GM12878 (cell line): ENCODE data around the gene CHMP4B.

ENCODE experiments used
- CHD4 ChIP-seq: fragments of 200-600 bp; sonication (generic); IDR thresholded peaks from 2 replicates; pipeline ENCODE4 v1.6.1; 2016; ENCODE audit warnings: mild to moderate bottlenecking
- EGR1 ChIP-seq, 2 experiments: IDR thresholded peaks; 1 replicate in 1 of 2; 2 replicates in 1 of 2; pipeline ENCODE4 v1.6.1; 2011 to 2012; ENCODE audit warnings: low read depth in 2 of 2, low read length in 2 of 2, borderline replicate concordance in 1 of 2, mild to moderate bottlenecking in 1 of 2, moderate library complexity in 1 of 2
- NFYB ChIP-seq: IDR thresholded peaks from 2 replicates; pipeline ENCODE4 v1.6.1; 2011; ENCODE audit warnings: low read depth, mild to moderate bottlenecking, low read length, improper control_type of control experiment, moderate library complexity; ENCODE audit not compliant: insufficient read depth
- PAX8 ChIP-seq: fragments of 450-650 bp; IDR thresholded peaks from 2 replicates; pipeline ENCODE4 v1.6.1; 2017; ENCODE audit warnings: mild to moderate bottlenecking, moderate library complexity
- POLR2A ChIP-seq: IDR thresholded peaks from 2 replicates; pipeline ENCODE4 v1.6.1; 2011; ENCODE audit warnings: low read depth, mild to moderate bottlenecking, low read length
- POLR2AphosphoS2 ChIP-seq: IDR thresholded peaks from 2 replicates; pipeline ENCODE4 v1.6.1; 2011; ENCODE audit warnings: low read depth, mild to moderate bottlenecking, low read length, improper control_type of control experiment, moderate library complexity
- REST ChIP-seq: IDR thresholded peaks from 2 replicates; pipeline ENCODE4 v1.6.1; 2012; ENCODE audit warnings: mild to moderate bottlenecking, low read depth, low read length
- SP1 ChIP-seq: IDR thresholded peaks from one replicate; pipeline ENCODE4 v1.6.1; 2011; ENCODE audit warnings: low read depth, low read length
- SRF ChIP-seq, 2 experiments: IDR thresholded peaks; 2 replicates each; pipeline ENCODE4 v1.6.1; 2011; ENCODE audit warnings: low read depth in 2 of 2, low read length in 2 of 2, mild to moderate bottlenecking in 1 of 2, moderate library complexity in 1 of 2
- TAF1 ChIP-seq: IDR thresholded peaks from 2 replicates; pipeline ENCODE4 v1.6.1; 2011; ENCODE audit warnings: mild to moderate bottlenecking, low read depth, low read length, borderline replicate concordance
- TF ChIP-seq, protein P1 (sequence below), 3 experiments: IDR thresholded peaks in 2 of 3; conservative IDR thresholded peaks in 1 of 3; 2 replicates each; pipeline ENCODE4 v1.5.1; 2011; ENCODE audit warnings: low read depth in 3 of 3, low read length in 3 of 3, mild to moderate bottlenecking in 3 of 3, control low read depth in 2 of 3, moderate library complexity in 2 of 3, inconsistent platforms in 1 of 3, mixed read lengths in 1 of 3; ENCODE audit not compliant: control insufficient read depth in 2 of 3, insufficient read depth in 1 of 3; ENCODE audit errors: extremely low read depth in 1 of 3
- TF ChIP-seq, protein P2 (sequence below): IDR thresholded peaks from 2 replicates; pipeline ENCODE4 v1.6.1; 2011; ENCODE audit warnings: low read depth, low read length, improper control_type of control experiment, borderline replicate concordance

DNA sequence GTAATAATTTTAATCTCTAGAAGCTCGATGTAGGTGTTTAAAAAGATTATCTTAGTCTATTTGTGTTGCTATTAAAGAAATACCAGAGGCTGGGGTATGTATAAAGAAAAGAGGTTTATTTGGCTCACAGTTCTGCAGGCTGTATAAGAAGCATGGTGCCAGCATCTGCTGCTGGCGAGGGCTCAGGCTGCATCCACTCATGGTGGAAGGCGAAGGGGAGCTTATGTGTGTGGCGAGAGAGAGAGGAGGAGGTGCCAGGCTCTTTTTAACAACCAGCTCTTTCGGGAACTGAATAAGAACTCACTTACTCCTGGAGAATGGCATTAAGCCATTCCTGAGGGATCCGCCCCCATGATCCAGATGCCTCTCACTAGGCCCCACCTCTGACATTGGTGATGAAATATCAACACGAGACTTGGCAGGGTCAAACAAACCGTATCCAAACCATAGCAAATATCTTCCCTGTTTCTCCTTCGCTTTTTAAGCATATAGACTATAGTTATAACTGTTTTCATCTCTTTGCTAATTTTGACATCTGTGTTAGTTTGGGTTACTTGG is 24.5 kb downstream of the CHMP4B start:
- TF ChIP-seq POLR2A (no peak), NFYB (no peak), POLR2AphosphoS2 (no peak), SP1 (no peak), REST (no peak), TAF1 (no peak), SRF (IDR thresholded peaks at IDR 0.05; ENCODE audit: low read depth in 2 of 2, low read length in 2 of 2) (no peak), PAX8 (no peak), EGR1 (IDR thresholded peaks at IDR 0.05; ENCODE audit: borderline replicate concordance in 1 of 2, low read depth in 2 of 2, low read length in 2 of 2) (no peak), CHD4 (no peak)
- TF ChIP-seq, protein P1, sequence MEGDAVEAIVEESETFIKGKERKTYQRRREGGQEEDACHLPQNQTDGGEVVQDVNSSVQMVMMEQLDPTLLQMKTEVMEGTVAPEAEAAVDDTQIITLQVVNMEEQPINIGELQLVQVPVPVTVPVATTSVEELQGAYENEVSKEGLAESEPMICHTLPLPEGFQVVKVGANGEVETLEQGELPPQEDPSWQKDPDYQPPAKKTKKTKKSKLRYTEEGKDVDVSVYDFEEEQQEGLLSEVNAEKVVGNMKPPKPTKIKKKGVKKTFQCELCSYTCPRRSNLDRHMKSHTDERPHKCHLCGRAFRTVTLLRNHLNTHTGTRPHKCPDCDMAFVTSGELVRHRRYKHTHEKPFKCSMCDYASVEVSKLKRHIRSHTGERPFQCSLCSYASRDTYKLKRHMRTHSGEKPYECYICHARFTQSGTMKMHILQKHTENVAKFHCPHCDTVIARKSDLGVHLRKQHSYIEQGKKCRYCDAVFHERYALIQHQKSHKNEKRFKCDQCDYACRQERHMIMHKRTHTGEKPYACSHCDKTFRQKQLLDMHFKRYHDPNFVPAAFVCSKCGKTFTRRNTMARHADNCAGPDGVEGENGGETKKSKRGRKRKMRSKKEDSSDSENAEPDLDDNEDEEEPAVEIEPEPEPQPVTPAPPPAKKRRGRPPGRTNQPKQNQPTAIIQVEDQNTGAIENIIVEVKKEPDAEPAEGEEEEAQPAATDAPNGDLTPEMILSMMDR (IDR thresholded peaks at IDR 0.05 in 2 of 3, conservative IDR thresholded peaks at IDR 0.05 in 1 of 3; ENCODE audit: control insufficient read depth in 2 of 3, extremely low read depth in 1 of 3, insufficient read depth in 1 of 3, low read depth in 3 of 3, low read length in 3 of 3): no peak
- TF ChIP-seq, protein P2, sequence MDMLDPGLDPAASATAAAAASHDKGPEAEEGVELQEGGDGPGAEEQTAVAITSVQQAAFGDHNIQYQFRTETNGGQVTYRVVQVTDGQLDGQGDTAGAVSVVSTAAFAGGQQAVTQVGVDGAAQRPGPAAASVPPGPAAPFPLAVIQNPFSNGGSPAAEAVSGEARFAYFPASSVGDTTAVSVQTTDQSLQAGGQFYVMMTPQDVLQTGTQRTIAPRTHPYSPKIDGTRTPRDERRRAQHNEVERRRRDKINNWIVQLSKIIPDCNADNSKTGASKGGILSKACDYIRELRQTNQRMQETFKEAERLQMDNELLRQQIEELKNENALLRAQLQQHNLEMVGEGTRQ: no peak
